Peyer's patch (tissue), 4 donors: Measurements from ENCODE around the gene GRAPL.
"Not testable (repeated sequence)": the region's sequence is repeated elsewhere in the genome, so short reads cannot be mapped to it uniquely, and the experiment has no call there.

ENCODE experiments used
- POLR2A ChIP-seq, 2 donors: fragments of 450-650 bp; IDR thresholded peaks; one replicate each; pipeline ENCODE4 v1.5.1; 2017; ENCODE audit warnings: antibody characterized with exemption in 2 of 2, mild to moderate bottlenecking in 2 of 2, moderate library complexity in 2 of 2
- TF ChIP-seq, protein P1 (sequence below), 6 experiments: fragments of 450-650 bp in 4 of 6; fragments of 200-600 bp in 2 of 6; sonication (generic) in 1 of 6; IDR thresholded peaks; one replicate each; pipeline ENCODE4 v1.5.1; 2017 to 2019; ENCODE audit warnings: antibody characterized with exemption in 6 of 6, mild to moderate bottlenecking in 3 of 6, moderate library complexity in 1 of 6

DNA sequence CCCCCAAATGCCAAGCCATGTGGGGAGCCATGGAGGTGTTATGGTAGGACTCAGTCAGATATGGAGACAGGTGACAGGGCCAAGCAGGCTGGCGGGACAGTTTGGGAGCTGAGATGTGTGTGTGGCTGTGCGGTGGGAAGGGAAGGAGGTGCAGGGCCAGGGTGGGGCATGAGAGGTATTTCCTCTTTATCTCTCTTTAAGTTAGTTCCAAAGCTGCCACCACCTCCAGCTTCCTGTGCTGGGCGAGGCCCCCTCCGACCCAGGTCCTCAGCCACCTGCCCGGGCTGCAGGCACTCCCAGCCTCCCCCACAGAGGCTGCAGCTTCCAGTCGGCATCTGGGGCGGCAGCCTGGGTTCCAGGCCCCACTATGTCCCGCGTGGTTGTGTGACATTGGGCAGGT is 6.4 kb downstream of the GRAPL start:
- TF ChIP-seq, protein P1, sequence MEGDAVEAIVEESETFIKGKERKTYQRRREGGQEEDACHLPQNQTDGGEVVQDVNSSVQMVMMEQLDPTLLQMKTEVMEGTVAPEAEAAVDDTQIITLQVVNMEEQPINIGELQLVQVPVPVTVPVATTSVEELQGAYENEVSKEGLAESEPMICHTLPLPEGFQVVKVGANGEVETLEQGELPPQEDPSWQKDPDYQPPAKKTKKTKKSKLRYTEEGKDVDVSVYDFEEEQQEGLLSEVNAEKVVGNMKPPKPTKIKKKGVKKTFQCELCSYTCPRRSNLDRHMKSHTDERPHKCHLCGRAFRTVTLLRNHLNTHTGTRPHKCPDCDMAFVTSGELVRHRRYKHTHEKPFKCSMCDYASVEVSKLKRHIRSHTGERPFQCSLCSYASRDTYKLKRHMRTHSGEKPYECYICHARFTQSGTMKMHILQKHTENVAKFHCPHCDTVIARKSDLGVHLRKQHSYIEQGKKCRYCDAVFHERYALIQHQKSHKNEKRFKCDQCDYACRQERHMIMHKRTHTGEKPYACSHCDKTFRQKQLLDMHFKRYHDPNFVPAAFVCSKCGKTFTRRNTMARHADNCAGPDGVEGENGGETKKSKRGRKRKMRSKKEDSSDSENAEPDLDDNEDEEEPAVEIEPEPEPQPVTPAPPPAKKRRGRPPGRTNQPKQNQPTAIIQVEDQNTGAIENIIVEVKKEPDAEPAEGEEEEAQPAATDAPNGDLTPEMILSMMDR (IDR thresholded peaks at IDR 0.05), result not testable (repeated sequence)
- not testable (repeated sequence) for TF ChIP-seq POLR2A (IDR thresholded peaks at IDR 0.05)
